ENCODE data around the gene IGF1. TPM values are rescaled to one million over a fixed set of nuclear protein-coding genes. Genes with fewer than 3 reads are reported as not detected.

IGF1 gene
- total RNA-seq, 4 donors from 2014 or later: 3.6 to 161 (median 33.9) TPM

DNA sequence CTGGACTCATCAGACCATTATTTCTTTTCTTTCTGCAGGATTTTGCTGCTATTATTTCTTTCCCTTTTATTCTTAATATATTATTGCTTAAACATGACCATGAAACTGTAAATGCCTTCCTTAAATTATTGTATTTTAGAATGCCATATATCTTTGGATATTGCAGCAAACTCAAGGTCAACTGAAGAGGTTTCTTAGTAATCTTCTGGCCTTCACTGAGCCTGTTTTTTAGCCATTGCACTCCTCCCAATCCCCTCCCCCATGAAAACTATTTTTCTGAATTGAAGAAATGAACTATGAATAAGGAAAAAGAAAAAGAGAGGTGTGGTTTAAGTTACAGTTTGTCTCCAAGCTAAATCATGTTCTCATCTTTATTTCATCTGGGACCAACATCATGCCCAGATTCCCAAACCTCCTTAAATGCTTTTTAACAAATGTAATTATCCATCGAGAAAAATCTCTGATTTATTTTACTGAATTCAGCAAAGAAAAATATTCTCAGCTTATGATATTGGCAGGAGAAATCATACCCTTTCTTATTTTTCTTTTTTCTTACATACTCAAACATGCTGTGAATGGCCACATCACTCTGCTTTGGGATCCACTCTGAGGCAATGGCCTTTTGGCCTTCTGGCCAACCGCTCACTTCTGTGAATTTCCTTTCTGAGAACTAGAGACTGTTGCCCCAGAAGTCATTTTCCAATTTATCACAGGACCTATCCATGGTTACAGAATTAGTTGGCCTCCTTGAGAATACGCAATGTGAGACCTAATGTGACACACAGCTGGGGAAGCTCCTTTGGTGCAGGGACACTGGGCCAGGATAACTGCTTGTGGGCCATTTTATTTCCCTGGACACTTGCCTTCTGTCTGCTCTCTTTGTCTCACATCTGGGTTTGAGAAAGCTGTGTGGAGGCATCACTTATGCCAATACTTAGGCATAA is 50.9 kb downstream of the IGF1 start:
- intact Hi-C loops (cut with DNase I; ENCODE audit: low total_unique reads): no loop called here
- Histone ChIP-seq H3K36me3 (no peaks in the 10 kb centered on the region), H3K9me3 (no peaks in the 10 kb centered on the region), H3K4me3 (no peak overlapping the region), H3K27me3 (no peaks in the 10 kb centered on the region), H3K27ac (peak overlapping the region; percentile 49 to 54), H3K4me1 (peaks cover 10 to 16% of the 10 kb centered on the region in 2 donors)
- DNase-seq: no peak
- TF ChIP-seq POLR2A (IDR thresholded peaks at IDR 0.05): no peak
- TF ChIP-seq, protein P1, sequence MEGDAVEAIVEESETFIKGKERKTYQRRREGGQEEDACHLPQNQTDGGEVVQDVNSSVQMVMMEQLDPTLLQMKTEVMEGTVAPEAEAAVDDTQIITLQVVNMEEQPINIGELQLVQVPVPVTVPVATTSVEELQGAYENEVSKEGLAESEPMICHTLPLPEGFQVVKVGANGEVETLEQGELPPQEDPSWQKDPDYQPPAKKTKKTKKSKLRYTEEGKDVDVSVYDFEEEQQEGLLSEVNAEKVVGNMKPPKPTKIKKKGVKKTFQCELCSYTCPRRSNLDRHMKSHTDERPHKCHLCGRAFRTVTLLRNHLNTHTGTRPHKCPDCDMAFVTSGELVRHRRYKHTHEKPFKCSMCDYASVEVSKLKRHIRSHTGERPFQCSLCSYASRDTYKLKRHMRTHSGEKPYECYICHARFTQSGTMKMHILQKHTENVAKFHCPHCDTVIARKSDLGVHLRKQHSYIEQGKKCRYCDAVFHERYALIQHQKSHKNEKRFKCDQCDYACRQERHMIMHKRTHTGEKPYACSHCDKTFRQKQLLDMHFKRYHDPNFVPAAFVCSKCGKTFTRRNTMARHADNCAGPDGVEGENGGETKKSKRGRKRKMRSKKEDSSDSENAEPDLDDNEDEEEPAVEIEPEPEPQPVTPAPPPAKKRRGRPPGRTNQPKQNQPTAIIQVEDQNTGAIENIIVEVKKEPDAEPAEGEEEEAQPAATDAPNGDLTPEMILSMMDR (IDR thresholded peaks at IDR 0.05): no peak

DNA sequence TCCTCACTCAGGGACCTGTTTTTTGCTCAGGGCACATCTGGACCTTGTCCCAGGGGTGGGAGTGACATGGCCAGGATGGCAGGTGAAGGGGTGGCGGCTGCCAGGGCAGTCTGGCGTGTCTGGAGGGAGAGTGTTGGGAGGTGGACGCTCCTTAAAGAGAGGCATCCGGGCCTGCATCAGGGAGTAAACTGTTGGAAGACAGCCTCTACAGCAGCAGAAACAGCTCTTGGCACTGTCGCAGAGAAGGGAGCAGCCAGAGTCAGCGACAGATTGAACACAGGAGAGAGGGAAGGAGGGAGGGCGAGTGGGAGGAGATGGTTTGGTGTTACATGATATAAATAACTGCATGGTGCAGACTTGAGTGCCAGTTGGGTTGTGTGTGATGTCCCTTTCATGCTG is 52.8 kb downstream of the IGF1 start:
- intact Hi-C loops (cut with DNase I; ENCODE audit: low total_unique reads): no loop called here
- Histone ChIP-seq H3K9me3 (no peaks in the 10 kb centered on the region), H3K36me3 (no peaks in the 10 kb centered on the region), H3K27ac (peak overlapping the region; percentile 76 to 78), H3K27me3 (no peaks in the 10 kb centered on the region), H3K4me1 (peaks cover 10 to 16% of the 10 kb centered on the region in 2 donors), H3K4me3 (no peak overlapping the region)
- no peak for TF ChIP-seq POLR2A (IDR thresholded peaks at IDR 0.05)
- TF ChIP-seq, protein P1 (IDR thresholded peaks at IDR 0.05): no peak
- DNase-seq: peak; percentile 65 to 69

DNA sequence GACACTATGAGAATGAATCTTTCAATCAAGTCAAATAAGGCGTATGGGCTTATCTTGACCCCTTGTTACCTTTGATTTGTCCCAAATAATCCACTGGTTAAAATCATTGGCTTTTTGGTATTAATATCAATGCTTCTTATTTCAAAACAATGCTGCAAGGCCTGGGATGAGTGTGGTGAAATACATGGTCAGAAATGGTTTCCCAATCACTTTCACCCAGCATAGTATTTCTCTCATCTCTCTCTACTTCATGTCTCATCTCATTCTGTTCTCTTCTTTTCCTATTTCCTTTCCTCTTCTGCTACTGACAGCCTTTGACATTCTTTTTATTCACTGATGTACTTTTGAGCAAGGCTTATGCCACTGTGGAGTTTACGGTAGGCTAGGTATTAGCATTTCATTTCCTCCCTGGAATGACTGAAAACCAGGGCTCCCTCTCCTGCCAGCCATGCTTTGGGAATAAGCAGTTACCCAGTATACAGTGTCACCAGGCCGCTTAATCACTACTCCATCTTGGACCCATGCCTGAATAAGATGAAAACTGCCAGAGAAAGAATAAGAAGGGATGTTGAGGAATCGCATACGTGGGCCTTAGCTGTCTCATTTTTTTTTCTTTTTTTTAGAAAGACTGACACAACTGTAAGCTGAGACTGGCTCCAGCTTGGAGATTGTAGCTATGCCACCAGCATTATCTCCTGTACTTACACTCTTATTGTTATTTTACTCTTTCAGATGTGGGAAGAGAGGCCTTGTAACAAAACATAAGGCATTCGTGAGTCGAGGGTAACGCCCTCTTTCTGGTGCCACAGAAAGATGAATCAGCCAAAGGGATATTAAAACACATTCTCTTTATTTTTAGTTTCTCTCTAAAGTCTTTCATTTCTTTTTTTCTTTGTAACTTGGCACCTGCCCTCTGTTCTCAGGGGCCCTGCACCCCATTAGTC is 53.5 kb downstream of the IGF1 start:
- Histone ChIP-seq H3K9me3 (no peaks in the 10 kb centered on the region), H3K4me3 (no peak overlapping the region), H3K27ac (peak overlapping the region; percentile 76 to 78), H3K36me3 (no peaks in the 10 kb centered on the region), H3K4me1 (peaks cover 10 to 16% of the 10 kb centered on the region in 2 donors), H3K27me3 (no peaks in the 10 kb centered on the region)
- intact Hi-C loops (cut with DNase I; ENCODE audit: low total_unique reads): no loop called here
- TF ChIP-seq POLR2A (IDR thresholded peaks at IDR 0.05): no peak
- TF ChIP-seq, protein P1 (IDR thresholded peaks at IDR 0.05): no peak
- no peak for DNase-seq

DNA sequence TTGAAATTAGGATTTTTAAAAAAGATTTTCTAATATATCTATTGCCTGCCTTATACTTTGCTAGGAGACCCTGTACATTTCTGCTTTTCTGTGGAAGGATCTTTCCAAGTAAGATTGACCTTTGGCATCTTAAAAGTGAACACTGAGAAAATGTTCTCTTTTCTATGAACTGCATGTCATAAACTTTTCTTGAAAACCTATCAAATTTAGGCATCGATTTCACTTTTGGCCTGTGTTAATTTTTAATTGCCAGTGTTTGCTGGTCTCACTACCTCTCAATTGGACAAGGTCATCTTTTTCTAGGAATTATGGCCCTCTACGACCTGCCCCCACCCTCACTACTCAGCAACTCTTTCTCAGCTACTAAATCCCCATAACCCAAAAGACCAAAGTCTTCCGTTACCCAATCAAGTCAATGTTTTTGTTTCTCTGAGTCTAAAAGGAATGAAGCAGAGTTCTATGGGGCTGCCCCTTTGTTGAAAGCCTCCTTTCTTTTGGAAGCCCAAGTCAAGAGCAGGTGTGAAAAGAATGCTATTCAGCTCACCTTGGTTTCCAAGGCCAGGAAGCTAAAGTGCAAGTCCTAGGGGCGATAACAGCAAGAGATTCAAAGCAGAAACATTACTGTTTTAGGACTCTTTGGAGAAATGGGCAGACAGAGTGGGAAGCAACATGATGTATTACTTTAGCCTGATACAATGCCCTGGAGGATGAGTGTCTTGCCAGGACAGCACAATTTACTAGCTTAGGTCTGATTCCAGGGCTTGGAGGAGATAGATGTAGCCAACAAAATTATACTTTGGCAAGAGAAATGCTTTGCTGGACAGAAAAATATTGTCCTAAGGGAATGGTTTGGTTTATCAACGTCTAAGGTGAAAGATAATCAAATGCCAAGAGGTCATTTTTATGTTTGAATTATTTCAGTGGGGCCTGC is 55.0 kb downstream of the IGF1 start:
- intact Hi-C loops (cut with DNase I; ENCODE audit: low total_unique reads): no loop called here
- H3K27me3 ChIP-seq: no peaks in the 10 kb centered on the region
- peaks cover 10 to 16% of the 10 kb centered on the region in 2 donors for H3K4me1 ChIP-seq
- H3K9me3 ChIP-seq: no peaks in the 10 kb centered on the region
- peak overlapping the region; percentile 56 to 78 for H3K27ac ChIP-seq
- TF ChIP-seq POLR2A (IDR thresholded peaks at IDR 0.05): no peak
- TF ChIP-seq, protein P1 (IDR thresholded peaks at IDR 0.05): no peak
- no peak overlapping the region for H3K4me3 ChIP-seq
- no peaks in the 10 kb centered on the region for H3K36me3 ChIP-seq
- peak; percentile 26 to 36 for DNase-seq
